ENCODE results near the gene VNN1. TPM values are rescaled to one million over a fixed set of nuclear protein-coding genes. Genes with fewer than 3 reads are reported as not detected.

Gene VNN1
- total RNA-seq, 1 donor from 2014 or later: not detected

- Mint-ChIP-seq H3K27ac (ENCODE audit: unreplicated experiment) (no peak overlapping the region), H3K27me3 (ENCODE audit: unreplicated experiment) (peaks cover 28% of the 10 kb centered on the region), H3K9me3 (ENCODE audit: unreplicated experiment) (no peaks in the 10 kb centered on the region), H3K4me1 (ENCODE audit: unreplicated experiment) (no peaks in the 10 kb centered on the region), H3K36me3 (ENCODE audit: unreplicated experiment) (no peaks in the 10 kb centered on the region), H3K4me3 (ENCODE audit: unreplicated experiment) (no peak overlapping the region)
- no peak for DNase-seq (ENCODE audit: extremely low spot score, unreplicated experiment)
- TF ChIP-seq CTCF (IDR thresholded peaks at IDR 0.05): no peak
Observed at GRCh38 chr6:132733814-132734213, 20.0 kb upstream of the VNN1 start.

GRCh38 chr6:132733283-132733682, 19.4 kb upstream of the VNN1 start:
- no peak overlapping the region for H3K27ac Mint-ChIP-seq (ENCODE audit: unreplicated experiment)
- H3K27me3 Mint-ChIP-seq (ENCODE audit: unreplicated experiment): peaks cover 30% of the 10 kb centered on the region
- no peaks in the 10 kb centered on the region for H3K36me3 Mint-ChIP-seq (ENCODE audit: unreplicated experiment)
- no peaks in the 10 kb centered on the region for H3K4me1 Mint-ChIP-seq (ENCODE audit: unreplicated experiment)
- TF ChIP-seq CTCF (IDR thresholded peaks at IDR 0.05): no peak
- no peak for DNase-seq (ENCODE audit: extremely low spot score, unreplicated experiment)
- H3K9me3 Mint-ChIP-seq (ENCODE audit: unreplicated experiment): no peaks in the 10 kb centered on the region
- no peak overlapping the region for H3K4me3 Mint-ChIP-seq (ENCODE audit: unreplicated experiment)

- H3K4me3 Mint-ChIP-seq (ENCODE audit: unreplicated experiment): no peak overlapping the region
- H3K27ac Mint-ChIP-seq (ENCODE audit: unreplicated experiment): no peak overlapping the region
- H3K27me3 Mint-ChIP-seq (ENCODE audit: unreplicated experiment): peaks cover 22% of the 10 kb centered on the region
- TF ChIP-seq CTCF (IDR thresholded peaks at IDR 0.05): no peak
- H3K36me3 Mint-ChIP-seq (ENCODE audit: unreplicated experiment): no peaks in the 10 kb centered on the region
- no peaks in the 10 kb centered on the region for H3K9me3 Mint-ChIP-seq (ENCODE audit: unreplicated experiment)
- no peaks in the 10 kb centered on the region for H3K4me1 Mint-ChIP-seq (ENCODE audit: unreplicated experiment)
- DNase-seq (ENCODE audit: extremely low spot score, unreplicated experiment): no peak
Observed at GRCh38 chr6:132731086-132731485, 17.2 kb upstream of the VNN1 start.

GRCh38 chr6:132730560-132730959, 16.7 kb upstream of the VNN1 start:
- no peaks in the 10 kb centered on the region for H3K36me3 Mint-ChIP-seq (ENCODE audit: unreplicated experiment)
- no peak for TF ChIP-seq CTCF (IDR thresholded peaks at IDR 0.05)
- H3K9me3 Mint-ChIP-seq (ENCODE audit: unreplicated experiment): no peaks in the 10 kb centered on the region
- H3K27ac Mint-ChIP-seq (ENCODE audit: unreplicated experiment): no peak overlapping the region
- no peak for DNase-seq (ENCODE audit: extremely low spot score, unreplicated experiment)
- H3K4me1 Mint-ChIP-seq (ENCODE audit: unreplicated experiment): no peaks in the 10 kb centered on the region
- H3K4me3 Mint-ChIP-seq (ENCODE audit: unreplicated experiment): no peak overlapping the region
- peaks cover 17% of the 10 kb centered on the region for H3K27me3 Mint-ChIP-seq (ENCODE audit: unreplicated experiment)

GRCh38 chr6:132728616-132729015, 14.8 kb upstream of the VNN1 start:
- no peak for DNase-seq (ENCODE audit: extremely low spot score, unreplicated experiment)
- H3K4me3 Mint-ChIP-seq (ENCODE audit: unreplicated experiment): no peak overlapping the region
- H3K9me3 Mint-ChIP-seq (ENCODE audit: unreplicated experiment): no peaks in the 10 kb centered on the region
- no peaks in the 10 kb centered on the region for H3K36me3 Mint-ChIP-seq (ENCODE audit: unreplicated experiment)
- no peaks in the 10 kb centered on the region for H3K4me1 Mint-ChIP-seq (ENCODE audit: unreplicated experiment)
- TF ChIP-seq CTCF (IDR thresholded peaks at IDR 0.05): no peak
- H3K27ac Mint-ChIP-seq (ENCODE audit: unreplicated experiment): no peak overlapping the region
- H3K27me3 Mint-ChIP-seq (ENCODE audit: unreplicated experiment): peaks cover 14% of the 10 kb centered on the region

All from osteocyte (in vitro differentiated cells).